A673 (cell line): ENCODE data around the gene MINAR1. TPM values are rescaled to one million over a fixed set of nuclear protein-coding genes. Genes with fewer than 3 reads are reported as not detected.

ENCODE experiments used
- BruUV-seq: library from RNA; stranded (reverse); fragments of 400-500 nt; replicated peaks from 2 replicates; lab custom pipeline; 2021; lab: Mats Ljungman, UMichigan
- CTCF ChIA-PET: fragments of 300-600 bp; sonication (Branson Sonifier 250); formaldehyde crosslinking; loops from one replicate; lab custom pipeline; 2022; ENCODE audit warnings: antibody characterized with exemption; lab: Charles Lee
- POLR2A ChIA-PET: fragments of 300-600 bp; sonication (Branson Sonifier 250); formaldehyde crosslinking; loops from one replicate; lab custom pipeline; 2022; ENCODE audit warnings: antibody characterized with exemption; ENCODE audit not compliant: low non-redundant PET; lab: Charles Lee
- DNase-seq: peaks from one replicate; pipeline ENCODE4 v3.0.0-alpha.2; 2015; ENCODE audit warnings: low spot score
- H3K27ac ChIP-seq: fragments of 200-600 bp; sonication (generic); 2 replicates; pipeline ENCODE4 v1.5.1; 2016; ENCODE audit warnings: mixed run types, low read depth, mild to moderate bottlenecking, mixed read lengths, antibody characterized with exemption, low read length; ENCODE audit not compliant: poor library complexity, severe bottlenecking
- H3K27me3 ChIP-seq: fragments of 200-600 bp; sonication (generic); replicated peaks from 2 replicates; pipeline ENCODE4 v1.6.1; 2017; ENCODE audit warnings: mixed run types, low read depth, mild to moderate bottlenecking, mixed read lengths, antibody characterized with exemption, low read length; ENCODE audit not compliant: insufficient read depth, poor library complexity
- H3K36me3 ChIP-seq: fragments of 200-600 bp; sonication (generic); 2 replicates; pipeline ENCODE4 v1.6.1; 2016; ENCODE audit warnings: mixed run types, mild to moderate bottlenecking, mixed read lengths, antibody characterized with exemption, low read length; ENCODE audit not compliant: insufficient read depth, poor library complexity, severe bottlenecking
- H3K4me1 ChIP-seq: fragments of 200-600 bp; sonication (generic); 2 replicates; pipeline ENCODE4 v1.6.1; 2017; ENCODE audit warnings: mixed run types, mild to moderate bottlenecking, mixed read lengths, antibody characterized with exemption, low read length; ENCODE audit not compliant: insufficient read depth, poor library complexity, severe bottlenecking
- H3K4me3 ChIP-seq: fragments of 200-600 bp; sonication (generic); 2 replicates; pipeline ENCODE4 v1.5.1; 2016; ENCODE audit warnings: low read depth, mixed run types, mild to moderate bottlenecking, mixed read lengths, low read length; ENCODE audit not compliant: poor library complexity, severe bottlenecking
- H3K9me3 ChIP-seq: fragments of 200-600 bp; sonication (generic); 2 replicates; pipeline ENCODE4 v1.6.1; 2016; ENCODE audit warnings: mixed run types, low read depth, mild to moderate bottlenecking, mixed read lengths, antibody characterized with exemption, low read length; ENCODE audit not compliant: poor library complexity, severe bottlenecking
- CTCF ChIP-seq: fragments of 300-800, 200-600 bp; sonication (generic); conservative IDR thresholded peaks from 2 replicates; pipeline ENCODE4 v1.5.1; 2017; ENCODE audit warnings: low read depth, mild to moderate bottlenecking, antibody characterized with exemption, low read length, moderate library complexity, mixed read lengths
- EZH2 ChIP-seq: fragments of 200-600 bp; sonication (generic); IDR thresholded peaks from 2 replicates; pipeline ENCODE4 v1.6.1; 2017; ENCODE audit warnings: borderline replicate concordance, low read depth, mild to moderate bottlenecking, mixed read lengths, antibody characterized with exemption, low read length; ENCODE audit not compliant: poor library complexity, severe bottlenecking
- intact Hi-C: fragments of 100-400 bp; cut with micrococcal nuclease; formaldehyde crosslinking; loops from one replicate; pipeline ENCODE4 v1.10.0; 2022; ENCODE audit not compliant: unreplicated experiment
- total RNA-seq: library from RNA; stranded (reverse); gene quantifications from 2 replicates; pipeline ENCODE4 v1.2.3, GENCODE V29; 2021

MINAR1 gene
- total RNA-seq, 1 experiment from 2014 or later, result 1.6 TPM

GRCh38 chr15:79442911-79443310 lies 10.8 kb downstream of the MINAR1 start:
- POLR2A ChIA-PET, result no interaction called here
- no peak overlapping the region for H3K4me3 ChIP-seq
- BruUV-seq, result no TSS peak

GRCh38 chr15:79447060-79447459 lies 14.9 kb downstream of the MINAR1 start:
- BruUV-seq, result no TSS peak
- CTCF ChIA-PET, result no interaction called here
- intact Hi-C loops, result no loop called here

More at GRCh38 chr15:79442911-79443310, 10.8 kb downstream of the MINAR1 start:
- no peak for DNase-seq
- intact Hi-C loops, result no loop called here
- H3K27ac ChIP-seq, result no peak overlapping the region
- no peaks in the 10 kb centered on the region for H3K36me3 ChIP-seq
- no peaks in the 10 kb centered on the region for H3K4me1 ChIP-seq
- peaks cover 2% of the 10 kb centered on the region for H3K27me3 ChIP-seq
- CTCF ChIA-PET, result no interaction called here
- no peaks in the 10 kb centered on the region for H3K9me3 ChIP-seq
- no peak for TF ChIP-seq EZH2
- TF ChIP-seq CTCF, result no peak

GRCh38 chr15:79450648-79451047 lies 18.5 kb downstream of the MINAR1 start:
- peaks cover 3% of the 10 kb centered on the region for H3K27me3 ChIP-seq
- no TSS peak for BruUV-seq
- no peaks in the 10 kb centered on the region for H3K9me3 ChIP-seq
- no peaks in the 10 kb centered on the region for H3K36me3 ChIP-seq
- POLR2A ChIA-PET, result no interaction called here
- CTCF ChIA-PET, result interaction anchor here (0.9 to 2.2 kb wide), 2 partner anchors 142 to 145 kb away, joined by 3 to 12 read pairs; no protein-coding TSS in a partner anchor
- peak; percentile 36 for DNase-seq
- H3K4me3 ChIP-seq, result no peak overlapping the region
- no peak overlapping the region for H3K27ac ChIP-seq
- intact Hi-C loops, result loop anchor here (10.0 kb wide), 1 partner anchor 404 kb away; no protein-coding TSS in a partner anchor
- no peaks in the 10 kb centered on the region for H3K4me1 ChIP-seq
- peak; percentile 55 for TF ChIP-seq CTCF
- no peak for TF ChIP-seq EZH2

More at GRCh38 chr15:79447060-79447459, 14.9 kb downstream of the MINAR1 start:
- H3K27me3 ChIP-seq, result peaks cover 3% of the 10 kb centered on the region
- POLR2A ChIA-PET, result no interaction called here
- DNase-seq, result no peak
- H3K4me3 ChIP-seq, result no peak overlapping the region
- H3K4me1 ChIP-seq, result no peaks in the 10 kb centered on the region
- no peak overlapping the region for H3K27ac ChIP-seq
- TF ChIP-seq CTCF (no peak), EZH2 (no peak)
- H3K9me3 ChIP-seq, result no peaks in the 10 kb centered on the region
- H3K36me3 ChIP-seq, result no peaks in the 10 kb centered on the region
